Astrocyte (in vitro differentiated cells and primary cell): ENCODE data around the gene FOXJ1. TPM values are rescaled to one million over a fixed set of nuclear protein-coding genes. Genes with fewer than 3 reads are reported as not detected.

Source experiments
- DNase-seq: peaks from one replicate; pipeline ENCODE4 v3.0.0-alpha.2; 2010; ENCODE audit warnings: low read depth
- FAIRE-seq: peaks from 2 replicates; lab custom pipeline; 2011; peaks lifted over from hg19 to GRCh38; lab: Jason Lieb, UNC
- H2AFZ ChIP-seq: 2 replicates; pipeline ENCODE4 v1.6.0; 2012; ENCODE audit warnings: low read depth, low read length, inconsistent platforms
- H3K27ac ChIP-seq: 2 replicates; pipeline ENCODE4 v1.5.1; 2011; ENCODE audit warnings: low read depth, low read length, inconsistent platforms
- H3K27me3 ChIP-seq: 2 replicates; pipeline ENCODE4 v1.6.0; 2011; ENCODE audit warnings: low read length, inconsistent platforms; ENCODE audit not compliant: insufficient read depth
- H3K36me3 ChIP-seq: 2 replicates; pipeline ENCODE4 v1.5.1; 2011; ENCODE audit warnings: low read length, inconsistent platforms; ENCODE audit not compliant: insufficient read depth
- H3K4me1 ChIP-seq: 2 replicates; pipeline ENCODE4 v1.5.1; 2011; ENCODE audit warnings: low read length, inconsistent platforms; ENCODE audit not compliant: insufficient read depth
- H3K4me2 ChIP-seq: 2 replicates; pipeline ENCODE4 v1.6.0; 2012; ENCODE audit warnings: low read length, inconsistent platforms
- H3K4me3 ChIP-seq: 2 replicates; pipeline ENCODE4 v1.5.1; 2011; ENCODE audit warnings: low read depth, mild to moderate bottlenecking, low read length, inconsistent platforms; ENCODE audit not compliant: insufficient read depth
- H3K79me2 ChIP-seq: 2 replicates; pipeline ENCODE4 v1.6.0; 2012; ENCODE audit warnings: mild to moderate bottlenecking, low read length, inconsistent platforms; ENCODE audit not compliant: insufficient read depth
- H3K9ac ChIP-seq: 2 replicates; pipeline ENCODE4 v1.6.0; 2012; ENCODE audit warnings: mild to moderate bottlenecking, low read length, inconsistent platforms
- H3K9me3 ChIP-seq: 2 replicates; pipeline ENCODE4 v1.5.1; 2012; ENCODE audit warnings: low read depth, mild to moderate bottlenecking, low read length, inconsistent platforms; ENCODE audit not compliant: insufficient read depth
- H4K20me1 ChIP-seq: 2 replicates; pipeline ENCODE4 v1.6.0; 2012; ENCODE audit warnings: low read length, inconsistent platforms; ENCODE audit not compliant: insufficient read depth
- H3K27ac Mint-ChIP-seq: one replicate; pipeline ENCODE4 v1.8.0; 2021; ENCODE audit warnings: mild to moderate bottlenecking, mixed read lengths; ENCODE audit not compliant: unreplicated experiment
- H3K27me3 Mint-ChIP-seq: one replicate; pipeline ENCODE4 v1.8.0; 2021; ENCODE audit warnings: low read depth, mixed read lengths; ENCODE audit not compliant: unreplicated experiment
- H3K36me3 Mint-ChIP-seq: one replicate; pipeline ENCODE4 v1.8.0; 2021; ENCODE audit warnings: low read depth, mixed read lengths; ENCODE audit not compliant: unreplicated experiment
- H3K4me1 Mint-ChIP-seq: one replicate; pipeline ENCODE4 v1.8.0; 2021; ENCODE audit warnings: low read depth, mixed read lengths; ENCODE audit not compliant: unreplicated experiment
- H3K4me3 Mint-ChIP-seq: one replicate; pipeline ENCODE4 v1.8.0; 2021; ENCODE audit warnings: mild to moderate bottlenecking, moderate library complexity, mixed read lengths; ENCODE audit not compliant: unreplicated experiment
- H3K9me3 Mint-ChIP-seq: one replicate; pipeline ENCODE4 v1.8.0; 2021; ENCODE audit warnings: mild to moderate bottlenecking, mixed read lengths; ENCODE audit not compliant: unreplicated experiment
- CTCF ChIP-seq: IDR thresholded peaks from 2 replicates; pipeline ENCODE4 v1.5.1; 2011; ENCODE audit warnings: low read depth, mild to moderate bottlenecking, inconsistent platforms, low read length, moderate library complexity; ENCODE audit not compliant: insufficient read depth
- EZH2 ChIP-seq: IDR thresholded peaks from 2 replicates; pipeline ENCODE4 v1.6.1; 2012; ENCODE audit warnings: mild to moderate bottlenecking, low read length, inconsistent platforms; ENCODE audit not compliant: insufficient read depth
- total RNA-seq: library from RNA; stranded (reverse); gene quantifications from 2 replicates; pipeline ENCODE4 v1.2.1, GENCODE V29; 2021

FOXJ1 gene
- total RNA-seq, 1 donor from 2014 or later, result 0.48 TPM

- Histone ChIP-seq H3K9ac (no peak overlapping the region), H3K9me3 (no peaks in the 10 kb centered on the region), H4K20me1 (no peaks in the 10 kb centered on the region), H3K4me2 (no peak overlapping the region), H3K4me1 (no peaks in the 10 kb centered on the region), H3K27ac (no peak overlapping the region), H3K27me3 (peaks cover 21% of the 10 kb centered on the region), H2AFZ (no peak overlapping the region), H3K79me2 (no peaks in the 10 kb centered on the region), H3K4me3 (no peak overlapping the region), H3K36me3 (no peaks in the 10 kb centered on the region)
- DNase-seq (no peak), FAIRE-seq (no peak)
- Mint-ChIP-seq H3K27me3 (peaks cover 41% of the 10 kb centered on the region), H3K36me3 (no peaks in the 10 kb centered on the region), H3K4me3 (no peak overlapping the region), H3K4me1 (no peaks in the 10 kb centered on the region), H3K27ac (no peak overlapping the region), H3K9me3 (no peaks in the 10 kb centered on the region)
- TF ChIP-seq EZH2, result no peak
These were observed 9.9 kb downstream of the FOXJ1 start for GRCh38 chr17:76131051-76131691.

- H3K36me3 ChIP-seq, result no peaks in the 10 kb centered on the region
- H3K4me1 ChIP-seq, result no peaks in the 10 kb centered on the region
- H3K27ac ChIP-seq, result no peak overlapping the region
- no peaks in the 10 kb centered on the region for H3K4me1 Mint-ChIP-seq
- no peak overlapping the region for H2AFZ ChIP-seq
- H3K9ac ChIP-seq, result no peak overlapping the region
- no peaks in the 10 kb centered on the region for H3K79me2 ChIP-seq
- peaks cover 18% of the 10 kb centered on the region for H3K27me3 ChIP-seq
- H3K36me3 Mint-ChIP-seq, result no peaks in the 10 kb centered on the region
- no peak overlapping the region for H3K4me3 Mint-ChIP-seq
- DNase-seq, result no peak
- FAIRE-seq, result no peak
- no peaks in the 10 kb centered on the region for H4K20me1 ChIP-seq
- H3K4me3 ChIP-seq, result no peak overlapping the region
- H3K27ac Mint-ChIP-seq, result no peak overlapping the region
- H3K4me2 ChIP-seq, result no peak overlapping the region
- TF ChIP-seq EZH2 (no peak), CTCF (no peak)
- no peaks in the 10 kb centered on the region for H3K9me3 ChIP-seq
- no peaks in the 10 kb centered on the region for H3K9me3 Mint-ChIP-seq
- peaks cover 43% of the 10 kb centered on the region for H3K27me3 Mint-ChIP-seq
These were observed 10.6 kb downstream of the FOXJ1 start for GRCh38 chr17:76130473-76130872.

- no peak overlapping the region for H3K4me3 Mint-ChIP-seq
- peaks cover 32% of the 10 kb centered on the region for H3K27me3 Mint-ChIP-seq
- no peaks in the 10 kb centered on the region for H3K36me3 ChIP-seq
- H3K27ac Mint-ChIP-seq, result no peak overlapping the region
- TF ChIP-seq CTCF, result no peak
- no peak for TF ChIP-seq EZH2
- no peak overlapping the region for H3K4me3 ChIP-seq
- H3K27ac ChIP-seq, result no peak overlapping the region
- peaks cover 4% of the 10 kb centered on the region for H3K4me1 ChIP-seq
- no peak overlapping the region for H3K4me2 ChIP-seq
- H3K4me1 Mint-ChIP-seq, result no peaks in the 10 kb centered on the region
- no peak for DNase-seq
- no peaks in the 10 kb centered on the region for H3K79me2 ChIP-seq
- H3K27me3 ChIP-seq, result peaks cover 6% of the 10 kb centered on the region
- H3K9ac ChIP-seq, result no peak overlapping the region
- no peaks in the 10 kb centered on the region for H3K9me3 ChIP-seq
- H3K36me3 Mint-ChIP-seq, result no peaks in the 10 kb centered on the region
- FAIRE-seq, result no peak
- no peak overlapping the region for H2AFZ ChIP-seq
- H4K20me1 ChIP-seq, result no peaks in the 10 kb centered on the region
- H3K9me3 Mint-ChIP-seq, result no peaks in the 10 kb centered on the region
These were observed 15.1 kb downstream of the FOXJ1 start for GRCh38 chr17:76125922-76126321.
